DMS79 treated with DMSO at 0.1 percent for 48 hours (cell line): Measurements from ENCODE around the gene HOXD8.

ENCODE experiments used
- DNase-seq: peaks from one replicate; lab custom pipeline; 2025; lab: John Stamatoyannopoulos, UW

HOXD8 gene

GRCh38 chr2:176147800-176148496 lies 18.4 kb downstream of the HOXD8 start:
- no peak for DNase-seq

GRCh38 chr2:176148751-176149421 lies 19.4 kb downstream of the HOXD8 start:
- no peak for DNase-seq

GRCh38 chr2:176149481-176149938 lies 20.0 kb downstream of the HOXD8 start:
- DNase-seq: no peak

GRCh38 chr2:176149939-176150583 lies 20.6 kb downstream of the HOXD8 start:
- DNase-seq: no peak

- no peak for DNase-seq
Measured at GRCh38 chr2:176150584-176151441, 21.3 kb downstream of the HOXD8 start.

GRCh38 chr2:176151442-176152287 lies 22.2 kb downstream of the HOXD8 start, which contains the start of gene HOXD4:
HOXD4 (plus strand) TSS chr2:176151550; CDS start chr2:176151634, 84 bp downstream.
- DNase-seq: no peak

- DNase-seq: no peak
Measured at GRCh38 chr2:176152350-176153181, 23.1 kb downstream of the HOXD8 start.

GRCh38 chr2:176154576-176155252 lies 25.2 kb downstream of the HOXD8 start:
- no peak for DNase-seq

- DNase-seq: no peak
Measured at GRCh38 chr2:176155356-176156044, 26.0 kb downstream of the HOXD8 start.

- DNase-seq: no peak
Measured at GRCh38 chr2:176156301-176156806, 26.8 kb downstream of the HOXD8 start.

- DNase-seq: no peak
Measured at GRCh38 chr2:176156807-176157498, 27.4 kb downstream of the HOXD8 start, which contains the start of gene HOXD3. HOXD3 (plus strand) TSS chr2:176157307; CDS start chr2:176169115, 11,808 bp downstream.

GRCh38 chr2:176157499-176158185 lies 28.1 kb downstream of the HOXD8 start:
- peak; percentile 60 for DNase-seq

- DNase-seq: peak; percentile 50
Measured at GRCh38 chr2:176158186-176158591, 28.7 kb downstream of the HOXD8 start.

- DNase-seq: no peak
Measured at GRCh38 chr2:176158855-176159662, 29.6 kb downstream of the HOXD8 start.

GRCh38 chr2:176159663-176160250 lies 30.3 kb downstream of the HOXD8 start:
- no peak for DNase-seq
